GM12878 (cell line): Measurements from ENCODE around the gene RAPGEF4. TPM values are rescaled to one million over a fixed set of nuclear protein-coding genes. Genes with fewer than 3 reads are reported as not detected.

Experiments
- ATAC-seq: fragments of 200-7000 bp; cut with Tn5 transposase; 3 replicates; pipeline ENCODE4 v1.9.1; 2020; ENCODE audit warnings: mild to moderate bottlenecking, moderate library complexity
- BruUV-seq: library from RNA; stranded (reverse); fragments of 400-500 nt; replicated peaks from 2 replicates; lab custom pipeline; 2021; lab: Mats Ljungman, UMichigan
- CTCF ChIA-PET: fragments of 300-600 bp; sonication (Branson Sonifier 250); formaldehyde crosslinking; extraction: SDS; loops from one replicate; lab custom pipeline; 2021; ENCODE audit warnings: inconsistent platforms; lab: Yijun Ruan, JAX
- POLR2A ChIA-PET: fragments of 350-600 bp; formaldehyde crosslinking; extraction: SDS; loops from one replicate; lab custom pipeline; 2021; ENCODE audit warnings: inconsistent platforms; lab: Charles Lee
- RAD21 ChIA-PET: fragments of 300-600 bp; sonication (Branson Sonifier 250); formaldehyde crosslinking; loops from one replicate; lab custom pipeline; 2023; ENCODE audit warnings: antibody characterized with exemption; ENCODE audit not compliant: unreplicated experiment; lab: Charles Lee
- SMC1A ChIA-PET: fragments of 300-600 bp; sonication (Branson Sonifier 250); formaldehyde crosslinking; loops from one replicate; lab custom pipeline; 2023; ENCODE audit not compliant: unreplicated experiment, uncharacterized antibody; lab: Charles Lee
- DNase-seq: peaks from one replicate; pipeline ENCODE4 v3.0.0-alpha.2; 2011; ENCODE audit warnings: low read depth, low spot score
- FAIRE-seq: peaks from 3 replicates; lab custom pipeline; 2011; peaks lifted over from hg19 to GRCh38; lab: Jason Lieb, UNC
- H2AFZ ChIP-seq: 2 replicates; pipeline ENCODE4 v1.6.0; 2011; ENCODE audit warnings: low read depth, low read length, control low read depth; ENCODE audit not compliant: control insufficient read depth
- H3K27ac ChIP-seq: 2 replicates; pipeline ENCODE4 v1.5.1; 2011; ENCODE audit warnings: control low read depth; ENCODE audit not compliant: control insufficient read depth, insufficient read depth
- H3K27me3 ChIP-seq, 2 experiments: replicated peaks in 1 of 2; 2 replicates each; pipeline versions ENCODE4 v1.6.0 to v1.6.1; 2011; ENCODE audit warnings: low read length in 1 of 2; ENCODE audit not compliant: control insufficient read depth in 2 of 2, insufficient read depth in 2 of 2
- H3K36me3 ChIP-seq, 2 experiments: 2 replicates each; pipeline ENCODE4 v1.5.1; 2011; ENCODE audit warnings: low read length in 1 of 2; ENCODE audit not compliant: control insufficient read depth in 2 of 2, insufficient read depth in 2 of 2
- H3K4me1 ChIP-seq: 2 replicates; pipeline ENCODE4 v1.6.1; 2011; ENCODE audit warnings: mild to moderate bottlenecking, low read length, moderate library complexity, mixed read lengths; ENCODE audit not compliant: control insufficient read depth, insufficient read depth
- H3K4me2 ChIP-seq: 2 replicates; pipeline ENCODE4 v1.6.0; 2011; ENCODE audit warnings: control low read depth; ENCODE audit not compliant: control insufficient read depth, insufficient read depth
- H3K4me3 ChIP-seq: fragments of 200-600 bp; sonication (generic); 2 replicates; pipeline ENCODE4 v1.5.1; 2016
- H3K79me2 ChIP-seq: 2 replicates; pipeline ENCODE4 v1.6.0; 2011; ENCODE audit warnings: low read length; ENCODE audit not compliant: control insufficient read depth, insufficient read depth
- H3K9ac ChIP-seq: 2 replicates; pipeline ENCODE4 v1.8.0; 2011; ENCODE audit warnings: low read length, control low read depth, mixed read lengths; ENCODE audit not compliant: control insufficient read depth, insufficient read depth
- H3K9me3 ChIP-seq: replicated peaks from 3 replicates; pipeline ENCODE4 v1.5.1; 2011; ENCODE audit warnings: mild to moderate bottlenecking, low read length; ENCODE audit not compliant: control insufficient read depth, insufficient read depth
- H4K20me1 ChIP-seq: 2 replicates; pipeline ENCODE4 v1.6.0; 2011; ENCODE audit not compliant: control insufficient read depth, insufficient read depth
- BRCA1 ChIP-seq: IDR thresholded peaks from 2 replicates; pipeline ENCODE4 v1.6.1; 2011; ENCODE audit warnings: low read depth, low read length, improper control_type of control experiment
- CBFB ChIP-seq: IDR thresholded peaks from 2 replicates; pipeline ENCODE4 v1.6.1; 2016; ENCODE audit warnings: antibody characterized with exemption, low read depth
- EGR1 ChIP-seq, 2 experiments: IDR thresholded peaks; 1 replicate in 1 of 2; 2 replicates in 1 of 2; pipeline ENCODE4 v1.6.1; 2011 to 2012; ENCODE audit warnings: low read depth in 2 of 2, low read length in 2 of 2, borderline replicate concordance in 1 of 2, mild to moderate bottlenecking in 1 of 2, moderate library complexity in 1 of 2
- ESRRA ChIP-seq: IDR thresholded peaks from 2 replicates; pipeline ENCODE4 v1.6.1; 2012; ENCODE audit warnings: mild to moderate bottlenecking, low read length, improper control_type of control experiment
- PML ChIP-seq: IDR thresholded peaks from 2 replicates; pipeline ENCODE4 v1.6.1; 2012; ENCODE audit warnings: low read length, inconsistent platforms
- POLR2A ChIP-seq: IDR thresholded peaks from 2 replicates; pipeline ENCODE4 v1.6.1; 2011; ENCODE audit warnings: low read depth, mild to moderate bottlenecking, low read length
- RELB ChIP-seq: fragments of 450-650 bp; IDR thresholded peaks from 2 replicates; pipeline ENCODE4 v1.6.1; 2017; ENCODE audit warnings: low read depth, mild to moderate bottlenecking, moderate library complexity
- SP1 ChIP-seq: IDR thresholded peaks from one replicate; pipeline ENCODE4 v1.6.1; 2011; ENCODE audit warnings: low read depth, low read length
- ZZZ3 ChIP-seq: IDR thresholded peaks from 2 replicates; pipeline ENCODE4 v1.6.1; 2011; ENCODE audit warnings: low read depth; ENCODE audit not compliant: control insufficient read depth, insufficient read length
- WGBS: methylation state at CpG from one replicate; pipeline ENCODE4 v1.1.6; 2016; ENCODE audit warnings: low lambda C conversion rate; ENCODE audit not compliant: insufficient replicate concordance, insufficient coverage; ENCODE audit errors: missing lambda C conversion rate; 5-methylcytosine and 5-hydroxymethylcytosine counted together
- in situ Hi-C: fragments of 300-500 bp; cut with MboI; formaldehyde crosslinking; loops from 9 replicates; pipeline ENCODE4 v1.14.3; 2018; ENCODE audit warnings: mixed read lengths
- intact Hi-C: fragments of 100-400 bp; cut with micrococcal nuclease; formaldehyde crosslinking; loops from one replicate; pipeline ENCODE4 v1.14.2; 2022; ENCODE audit not compliant: unreplicated experiment
- polyA plus RNA-seq, 11 experiments: library from polyadenylated mRNA; depleted of rRNA in 4 of 11; unstranded in 6 of 11; stranded (reverse) in 5 of 11; fragments of >200 nt; fragmentation: Nextera tagmentation in 4 of 11; fragmentation: Illumina TruSeq in 1 of 11; extraction: Ambion mirVana in 4 of 11; extraction: Trizol in 1 of 11; gene quantifications; 1 replicate in 1 of 11; 2 replicates in 10 of 11; pipeline versions ENCODE4 v1.2.1 to v1.2.3, GENCODE V29; 2011 to 2016; ENCODE audit warnings: inconsistent platforms in 2 of 11, missing spikeins in 2 of 11, low read depth in 1 of 11
- total RNA-seq, 4 experiments: library from RNA; depleted of rRNA in 3 of 4; stranded (reverse); fragments of >200 nt in 3 of 4; fragmentation: Illumina TruSeq in 1 of 4; extraction: Trizol in 1 of 4; gene quantifications; 2 replicates each; pipeline versions ENCODE4 v1.2.1 to v1.2.3, GENCODE V29; 2013 to 2021
- TF ChIP-seq, protein P1 (sequence below): fragments of 450-650 bp; formaldehyde crosslinking; IDR thresholded peaks from 2 replicates; pipeline ENCODE4 v1.4.0; 2022; ENCODE audit warnings: mild to moderate bottlenecking, moderate library complexity
- TF ChIP-seq, protein P2 (sequence below): IDR thresholded peaks from 2 replicates; pipeline ENCODE4 v1.6.1; 2012; ENCODE audit warnings: mild to moderate bottlenecking, low read depth, low read length

The RAPGEF4 gene
- total and polyA plus RNA-seq, 10 of the 15 experiments (the other 5 are each of a cell fraction or from before 2014, with no cell fraction given), result 0.18 TPM; not detected in 8

DNA sequence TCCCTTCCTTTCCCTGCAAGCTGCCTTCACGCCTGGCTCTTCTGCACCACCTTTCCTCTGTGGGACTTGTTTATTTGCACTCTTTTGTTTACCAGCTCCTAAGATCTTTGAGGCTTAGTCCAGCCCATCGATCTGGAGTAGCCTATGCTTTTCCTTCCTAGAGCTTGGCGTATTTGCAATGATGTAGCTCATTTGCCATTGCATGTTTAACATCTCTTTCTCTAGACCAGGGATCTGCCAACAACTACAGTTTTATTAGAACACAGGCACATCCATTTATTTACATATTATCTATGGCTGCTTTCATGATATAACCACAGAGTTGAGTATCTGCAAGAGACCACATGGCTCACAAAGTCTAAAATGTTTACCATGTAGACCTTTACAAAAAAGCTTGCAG, 150.4 kb downstream of the RAPGEF4 start:
- no peaks in the 10 kb centered on the region for H3K79me2 ChIP-seq
- H3K9me3 ChIP-seq, result no peaks in the 10 kb centered on the region
- FAIRE-seq (no peak), DNase-seq (no peak), ATAC-seq (no peak)
- no peaks in the 10 kb centered on the region for H3K36me3 ChIP-seq
- ChIA-PET POLR2A (no interaction called here), RAD21 (no interaction called here), CTCF (interaction anchor here (1.0 kb wide), 1 partner anchor 16 kb away, joined by 4 read pairs; no protein-coding TSS in a partner anchor), SMC1A (no interaction called here)
- H3K9ac ChIP-seq, result no peak overlapping the region
- no peaks in the 10 kb centered on the region for H3K4me1 ChIP-seq
- no peak overlapping the region for H3K27ac ChIP-seq
- in situ Hi-C loops, result no loop called here
- TF ChIP-seq SP1, result no peak
- TF ChIP-seq CBFB, result no peak
- no peak for TF ChIP-seq EGR1 (IDR thresholded peaks at IDR 0.05; ENCODE audit: borderline replicate concordance in 1 of 2, low read depth in 2 of 2, low read length in 2 of 2)
- no peak for TF ChIP-seq ESRRA
- TF ChIP-seq RELB, result no peak
- no peak for TF ChIP-seq POLR2A
- no peak for TF ChIP-seq ZZZ3
- TF ChIP-seq PML, result no peak
- TF ChIP-seq BRCA1, result no peak
- TF ChIP-seq, protein P1, sequence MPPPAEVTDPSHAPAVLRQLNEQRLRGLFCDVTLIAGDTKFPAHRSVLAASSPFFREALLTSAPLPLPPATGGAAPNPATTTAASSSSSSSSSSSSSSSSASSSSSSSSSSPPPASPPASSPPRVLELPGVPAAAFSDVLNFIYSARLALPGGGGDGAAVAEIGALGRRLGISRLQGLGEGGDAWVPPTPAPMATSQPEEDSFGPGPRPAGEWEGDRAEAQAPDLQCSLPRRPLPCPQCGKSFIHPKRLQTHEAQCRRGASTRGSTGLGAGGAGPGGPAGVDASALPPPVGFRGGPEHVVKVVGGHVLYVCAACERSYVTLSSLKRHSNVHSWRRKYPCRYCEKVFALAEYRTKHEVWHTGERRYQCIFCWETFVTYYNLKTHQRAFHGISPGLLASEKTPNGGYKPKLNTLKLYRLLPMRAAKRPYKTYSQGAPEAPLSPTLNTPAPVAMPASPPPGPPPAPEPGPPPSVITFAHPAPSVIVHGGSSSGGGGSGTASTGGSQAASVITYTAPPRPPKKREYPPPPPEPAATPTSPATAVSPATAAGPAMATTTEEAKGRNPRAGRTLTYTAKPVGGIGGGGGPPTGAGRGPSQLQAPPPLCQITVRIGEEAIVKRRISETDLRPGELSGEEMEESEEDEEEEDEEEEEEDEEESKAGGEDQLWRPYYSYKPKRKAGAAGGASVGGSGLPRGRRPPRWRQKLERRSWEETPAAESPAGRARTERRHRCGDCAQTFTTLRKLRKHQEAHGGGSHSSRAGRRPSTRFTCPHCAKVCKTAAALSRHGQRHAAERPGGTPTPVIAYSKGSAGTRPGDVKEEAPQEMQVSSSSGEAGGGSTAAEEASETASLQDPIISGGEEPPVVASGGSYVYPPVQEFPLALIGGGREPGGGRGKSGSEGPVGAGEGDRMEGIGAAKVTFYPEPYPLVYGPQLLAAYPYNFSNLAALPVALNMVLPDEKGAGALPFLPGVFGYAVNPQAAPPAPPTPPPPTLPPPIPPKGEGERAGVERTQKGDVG (CRISPR knock-in tag), result no peak
- TF ChIP-seq, protein P2, sequence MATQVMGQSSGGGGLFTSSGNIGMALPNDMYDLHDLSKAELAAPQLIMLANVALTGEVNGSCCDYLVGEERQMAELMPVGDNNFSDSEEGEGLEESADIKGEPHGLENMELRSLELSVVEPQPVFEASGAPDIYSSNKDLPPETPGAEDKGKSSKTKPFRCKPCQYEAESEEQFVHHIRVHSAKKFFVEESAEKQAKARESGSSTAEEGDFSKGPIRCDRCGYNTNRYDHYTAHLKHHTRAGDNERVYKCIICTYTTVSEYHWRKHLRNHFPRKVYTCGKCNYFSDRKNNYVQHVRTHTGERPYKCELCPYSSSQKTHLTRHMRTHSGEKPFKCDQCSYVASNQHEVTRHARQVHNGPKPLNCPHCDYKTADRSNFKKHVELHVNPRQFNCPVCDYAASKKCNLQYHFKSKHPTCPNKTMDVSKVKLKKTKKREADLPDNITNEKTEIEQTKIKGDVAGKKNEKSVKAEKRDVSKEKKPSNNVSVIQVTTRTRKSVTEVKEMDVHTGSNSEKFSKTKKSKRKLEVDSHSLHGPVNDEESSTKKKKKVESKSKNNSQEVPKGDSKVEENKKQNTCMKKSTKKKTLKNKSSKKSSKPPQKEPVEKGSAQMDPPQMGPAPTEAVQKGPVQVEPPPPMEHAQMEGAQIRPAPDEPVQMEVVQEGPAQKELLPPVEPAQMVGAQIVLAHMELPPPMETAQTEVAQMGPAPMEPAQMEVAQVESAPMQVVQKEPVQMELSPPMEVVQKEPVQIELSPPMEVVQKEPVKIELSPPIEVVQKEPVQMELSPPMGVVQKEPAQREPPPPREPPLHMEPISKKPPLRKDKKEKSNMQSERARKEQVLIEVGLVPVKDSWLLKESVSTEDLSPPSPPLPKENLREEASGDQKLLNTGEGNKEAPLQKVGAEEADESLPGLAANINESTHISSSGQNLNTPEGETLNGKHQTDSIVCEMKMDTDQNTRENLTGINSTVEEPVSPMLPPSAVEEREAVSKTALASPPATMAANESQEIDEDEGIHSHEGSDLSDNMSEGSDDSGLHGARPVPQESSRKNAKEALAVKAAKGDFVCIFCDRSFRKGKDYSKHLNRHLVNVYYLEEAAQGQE, result no peak
- no peaks in the 10 kb centered on the region; a peak in 1 of 4 replicates for H3K27me3 ChIP-seq
- no peak overlapping the region for H2AFZ ChIP-seq
- no peak overlapping the region for H3K4me3 ChIP-seq
- H4K20me1 ChIP-seq, result no peaks in the 10 kb centered on the region
- H3K4me2 ChIP-seq, result no peak overlapping the region
- BruUV-seq, result no TSS peak
- intact Hi-C loops, result no loop called here
- 26% methylated on average over 3 of the region's 3 CpGs for WGBS
